ENCODE data around the gene EVX1.

EVX1 gene

DNA sequence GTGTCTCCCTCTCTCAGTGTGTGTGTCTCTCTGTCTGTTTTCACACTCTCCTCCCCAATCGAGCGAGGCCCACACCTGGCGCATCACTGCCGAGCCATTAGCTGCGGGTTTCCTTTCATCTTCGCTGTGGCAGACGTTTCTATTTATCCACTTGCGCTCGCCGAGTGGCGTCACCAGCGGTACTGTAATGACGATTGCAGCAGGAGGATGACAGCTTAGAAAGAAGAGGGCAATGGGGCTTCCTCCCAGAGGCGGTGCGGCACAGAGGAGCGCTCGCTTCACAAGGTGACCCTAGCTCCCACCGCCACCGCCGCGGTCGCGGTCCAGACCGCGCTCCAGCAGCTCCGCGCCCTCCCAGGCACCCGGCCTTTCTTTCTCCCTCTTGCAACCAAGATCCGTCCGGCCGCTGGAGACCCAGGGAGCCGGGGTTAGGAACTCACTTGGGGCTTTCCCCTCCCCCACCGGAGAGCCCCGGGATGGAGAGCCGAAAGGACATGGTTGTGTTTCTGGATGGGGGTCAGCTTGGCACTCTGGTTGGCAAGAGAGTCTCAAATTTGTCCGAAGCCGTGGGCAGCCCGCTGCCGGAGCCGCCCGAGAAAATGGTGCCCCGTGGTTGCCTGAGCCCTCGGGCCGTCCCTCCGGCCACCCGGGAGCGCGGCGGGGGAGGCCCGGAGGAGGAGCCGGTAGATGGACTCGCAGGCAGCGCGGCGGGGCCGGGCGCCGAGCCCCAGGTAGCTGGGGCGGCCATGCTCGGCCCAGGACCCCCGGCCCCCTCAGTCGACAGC lies at the start of gene EVX1:
Gene EVX1, plus strand, starts transcription at position 248 of the 785 bp plus-strand sequence. Its CDS starts 229 bp downstream, at position 477.
- DNase-seq: no peak
- intact Hi-C loops (cut with DNase I): no loop called here

DNA sequence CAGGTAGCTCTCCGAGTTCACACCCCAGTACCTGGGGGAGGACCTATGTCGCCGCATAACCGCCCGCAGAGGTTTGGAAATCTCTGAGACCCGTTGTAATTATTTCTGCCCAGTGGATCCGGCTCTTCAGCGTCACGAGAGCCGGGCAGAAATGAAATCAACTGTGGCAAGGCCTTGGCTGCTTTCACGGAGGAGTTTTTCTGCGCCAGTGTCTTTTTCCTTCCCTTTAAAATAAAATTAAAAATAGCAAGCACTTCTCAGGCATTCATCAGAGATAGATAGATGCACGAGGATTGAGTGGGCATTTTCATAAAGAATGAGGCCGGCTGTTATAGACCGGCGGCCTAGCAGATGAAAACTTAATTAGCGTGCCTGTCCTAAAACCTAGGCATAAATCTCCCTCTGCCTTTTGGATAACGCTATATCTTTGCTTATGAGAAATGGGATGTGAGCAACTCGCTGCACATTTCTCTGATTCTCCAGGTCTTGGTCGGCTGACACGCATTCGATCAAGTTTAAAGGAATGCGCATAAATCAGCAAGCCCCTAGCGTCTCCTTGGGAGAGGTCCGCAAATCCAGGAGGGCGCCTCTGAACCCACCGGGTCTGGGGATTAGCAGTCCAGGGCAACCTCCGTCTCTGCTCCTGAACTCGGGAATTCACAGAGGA lies 49.1 kb upstream of the EVX1 start:
- intact Hi-C loops (cut with DNase I): loop anchor here (10.0 kb wide), 1 partner anchor 381 kb away; no protein-coding TSS in a partner anchor
- peak in 3 of 42 donors; percentile 12 to 31 (median 14) for DNase-seq

DNA sequence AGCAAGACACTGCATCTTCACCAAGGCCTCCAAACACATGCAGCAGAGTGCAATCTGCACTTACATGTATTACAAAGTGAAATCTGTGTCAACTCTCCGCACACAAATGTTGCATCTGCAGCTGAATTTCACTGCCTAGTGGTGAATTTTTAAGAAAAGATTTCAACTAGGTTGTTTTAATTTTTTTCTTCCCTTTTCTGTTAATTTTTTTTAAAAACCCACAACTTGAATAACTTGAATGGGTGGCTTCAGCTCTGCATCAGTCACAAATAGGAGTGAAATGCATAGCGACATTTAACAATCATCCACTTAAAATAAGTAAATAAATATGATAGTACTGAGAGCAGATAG lies 48.6 kb upstream of the EVX1 start:
- intact Hi-C loops (cut with DNase I): loop anchor here (10.0 kb wide), 1 partner anchor 381 kb away; no protein-coding TSS in a partner anchor
- DNase-seq: peak in 1 of 42 donors; percentile 1

DNA sequence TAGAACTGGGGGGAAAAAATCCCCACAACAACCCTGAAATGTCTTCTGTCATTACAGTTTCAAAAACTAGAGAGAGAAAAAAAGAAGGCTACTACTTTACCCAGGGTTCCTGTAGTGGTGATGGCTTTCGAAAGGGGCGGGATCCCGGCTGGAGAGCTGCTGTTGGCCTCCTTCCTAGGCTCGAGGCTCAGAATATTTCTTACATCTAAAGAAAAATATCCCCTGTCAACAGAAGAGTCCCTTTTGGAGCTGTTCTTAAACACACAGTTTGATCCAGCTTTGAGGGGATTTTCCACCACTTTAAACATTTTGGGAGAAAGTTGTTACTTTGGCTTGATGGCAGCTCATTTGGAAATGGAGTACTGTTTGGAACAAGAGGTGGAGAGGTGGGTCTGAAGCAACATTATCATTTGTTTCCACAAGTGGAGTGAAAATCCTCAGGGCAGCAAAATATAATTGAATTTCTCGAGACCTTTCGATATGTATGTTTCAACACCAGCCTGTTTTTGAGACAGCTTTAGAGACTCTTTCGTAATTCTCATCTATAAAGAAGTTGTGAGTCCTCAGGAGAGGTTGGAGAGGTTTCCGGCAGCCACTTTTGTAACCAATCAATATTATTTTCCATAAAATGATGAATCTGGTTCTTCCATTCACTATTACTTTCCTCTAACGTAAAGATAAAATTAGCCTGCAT lies 47.8 kb upstream of the EVX1 start:
- DNase-seq: no peak
- intact Hi-C loops (cut with DNase I): loop anchor here (5.0 to 10.0 kb wide), 2 partner anchors 380 to 727 kb away; no protein-coding TSS in a partner anchor

DNA sequence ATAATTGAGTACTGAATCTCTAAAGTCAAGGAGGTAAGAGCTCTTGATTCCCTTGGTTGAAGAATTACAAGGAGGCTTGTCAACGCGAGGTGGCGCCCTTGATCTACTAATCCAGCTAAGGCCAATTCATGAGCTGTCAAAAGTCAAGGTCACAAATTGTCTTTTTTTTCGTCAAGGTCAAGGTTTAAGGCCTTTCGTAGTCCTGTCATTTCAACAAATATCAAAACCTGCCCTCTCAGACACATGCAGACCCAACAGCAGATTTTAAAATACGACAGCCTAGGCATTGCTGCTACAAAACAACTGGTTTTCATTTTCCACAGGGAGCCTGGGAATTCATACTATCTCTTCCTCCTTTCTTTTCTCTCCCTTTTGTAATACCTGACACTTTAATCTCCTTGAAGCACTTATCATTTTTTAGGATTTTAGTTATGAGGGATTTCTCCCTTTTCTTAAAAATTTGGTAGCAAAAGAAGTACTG lies 46.3 kb upstream of the EVX1 start:
- intact Hi-C loops (cut with DNase I): loop anchor here (5.0 to 10.0 kb wide), 2 partner anchors 378 to 726 kb away; no protein-coding TSS in a partner anchor
- DNase-seq: peak; percentile 69 to 94 (median 88)

DNA sequence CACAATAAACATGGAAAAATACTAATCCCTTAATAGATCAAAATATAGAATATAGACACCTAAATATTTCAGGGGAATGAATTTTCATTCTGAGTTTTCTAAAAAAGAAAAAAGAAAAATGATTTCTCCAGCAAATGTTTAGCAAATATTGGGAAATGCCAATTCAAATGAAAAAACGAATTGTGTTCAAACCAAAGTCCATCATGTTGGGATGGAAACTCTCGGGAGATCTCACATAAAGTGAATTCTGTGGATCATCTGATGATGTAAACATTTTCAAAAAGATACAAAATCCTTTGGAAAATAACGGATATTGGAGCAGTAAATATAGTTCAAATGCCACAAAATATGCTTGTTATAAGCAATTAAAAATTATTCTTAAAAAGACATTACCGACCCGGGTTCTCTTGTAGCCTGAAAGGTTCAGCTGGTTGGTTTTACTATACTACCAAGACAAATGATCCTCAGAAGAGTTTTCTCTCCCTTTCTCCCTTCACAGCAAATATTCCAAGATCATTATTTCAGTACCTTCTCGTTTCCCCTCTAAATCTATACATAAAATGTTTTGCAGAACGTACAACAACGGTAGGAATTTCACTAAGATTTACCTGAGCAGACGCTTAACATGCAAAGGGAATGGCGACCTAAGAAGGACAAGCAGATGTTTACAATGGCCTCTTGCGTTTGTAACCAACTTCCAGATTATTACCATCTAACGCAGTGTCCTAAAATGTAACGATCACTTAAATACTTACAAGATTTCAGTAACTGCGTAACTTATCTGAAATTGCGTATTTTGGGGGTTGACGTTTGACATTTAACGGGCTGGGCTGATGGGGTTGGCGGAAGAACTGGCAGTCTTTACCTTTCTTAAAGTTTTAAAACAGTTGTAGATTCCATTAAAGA lies 45.2 kb upstream of the EVX1 start:
- intact Hi-C loops (cut with DNase I): loop anchor here (5.0 to 10.0 kb wide), 2 partner anchors 377 to 725 kb away; no protein-coding TSS in a partner anchor
- DNase-seq: peak in 1 of 42 donors; percentile 1

DNA sequence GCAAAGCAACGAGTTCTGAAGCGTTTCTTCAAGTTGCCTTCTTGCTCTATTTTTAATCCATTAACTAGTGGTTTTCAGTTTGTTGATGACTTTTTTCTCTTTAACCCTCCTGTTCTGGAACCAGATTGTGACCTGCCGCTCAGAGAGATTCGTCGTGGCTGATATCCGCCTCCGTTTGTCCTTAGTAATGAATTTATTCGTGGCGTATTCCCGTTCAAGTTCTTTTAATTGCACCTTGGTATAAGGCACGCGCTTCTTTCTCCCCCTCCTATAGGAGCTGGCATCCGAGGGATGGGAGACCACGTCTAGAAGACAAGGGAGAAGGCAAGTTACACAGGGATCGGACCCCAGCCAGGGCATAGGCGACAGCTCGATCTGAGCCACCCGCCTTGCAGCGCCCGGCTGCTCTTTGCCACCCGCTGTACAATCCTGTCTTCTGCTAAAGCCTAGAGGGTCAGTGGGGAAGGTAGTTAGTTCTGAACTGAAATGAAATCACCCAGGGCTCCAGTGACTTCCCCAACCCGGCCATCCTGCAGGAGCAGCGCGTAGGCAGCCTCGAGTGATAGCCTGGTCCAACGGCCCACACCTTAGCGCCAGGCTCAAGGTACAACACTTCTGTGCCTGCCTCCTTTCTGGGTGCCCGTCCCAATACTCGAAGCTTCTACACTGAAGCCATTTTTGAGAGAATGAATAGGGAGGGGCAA lies 44.3 kb upstream of the EVX1 start:
- intact Hi-C loops (cut with DNase I): loop anchor here (5.0 to 10.0 kb wide), 2 partner anchors 377 to 724 kb away; no protein-coding TSS in a partner anchor
- peak in 4 of 42 donors; percentile 3 to 32 (median 18) for DNase-seq

DNA sequence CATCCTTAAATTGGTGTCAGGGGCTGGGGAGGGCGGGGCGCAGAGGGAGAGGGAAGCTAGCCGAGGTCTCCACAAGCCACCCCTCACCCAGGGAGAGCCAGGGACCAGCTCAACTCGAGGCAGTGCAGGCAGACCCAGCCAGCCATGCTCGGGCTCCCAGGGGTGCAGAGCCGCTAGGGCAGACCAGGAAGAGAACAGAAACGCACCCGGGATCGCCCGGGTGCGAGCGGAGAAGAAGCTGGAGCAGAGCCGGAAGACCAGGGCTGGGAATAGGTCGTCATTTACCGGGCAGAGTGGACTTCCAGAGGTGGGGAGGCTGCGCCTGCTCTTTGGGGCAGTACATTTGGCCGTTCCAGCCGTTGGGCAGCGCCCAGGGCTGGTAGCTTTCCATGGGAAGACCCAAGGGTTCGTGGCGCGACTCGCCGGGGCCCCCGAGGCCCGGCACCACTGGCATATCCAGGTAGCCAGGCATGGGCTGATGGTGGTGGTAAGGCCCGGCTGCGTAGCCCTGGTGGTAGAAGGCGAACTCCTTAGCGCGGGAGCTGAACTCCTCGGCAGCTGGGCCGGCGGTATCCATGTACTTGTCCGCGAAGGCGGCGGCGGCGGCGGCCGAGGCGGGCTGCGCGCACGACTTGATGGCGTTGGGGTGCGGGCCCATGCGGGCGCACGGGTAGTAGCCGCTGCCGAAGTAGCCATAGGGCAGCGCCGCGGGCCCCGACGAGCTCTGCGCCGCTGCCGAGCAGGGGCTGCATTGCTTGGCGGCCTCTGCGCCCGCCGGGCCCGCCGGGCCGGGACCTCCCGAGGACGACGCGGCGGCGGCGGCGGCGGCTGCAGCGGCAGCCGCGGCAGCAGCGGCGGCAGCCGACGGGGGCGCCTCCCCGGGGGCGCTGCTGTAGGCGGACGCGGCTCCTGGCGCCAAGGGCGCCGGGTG lies 43.5 kb upstream of the EVX1 start:
- intact Hi-C loops (cut with DNase I): loop anchor here (5.0 to 10.0 kb wide), 2 partner anchors 376 to 723 kb away; no protein-coding TSS in a partner anchor
- peak in 4 of 42 donors; percentile 12 to 37 (median 26) for DNase-seq

DNA sequence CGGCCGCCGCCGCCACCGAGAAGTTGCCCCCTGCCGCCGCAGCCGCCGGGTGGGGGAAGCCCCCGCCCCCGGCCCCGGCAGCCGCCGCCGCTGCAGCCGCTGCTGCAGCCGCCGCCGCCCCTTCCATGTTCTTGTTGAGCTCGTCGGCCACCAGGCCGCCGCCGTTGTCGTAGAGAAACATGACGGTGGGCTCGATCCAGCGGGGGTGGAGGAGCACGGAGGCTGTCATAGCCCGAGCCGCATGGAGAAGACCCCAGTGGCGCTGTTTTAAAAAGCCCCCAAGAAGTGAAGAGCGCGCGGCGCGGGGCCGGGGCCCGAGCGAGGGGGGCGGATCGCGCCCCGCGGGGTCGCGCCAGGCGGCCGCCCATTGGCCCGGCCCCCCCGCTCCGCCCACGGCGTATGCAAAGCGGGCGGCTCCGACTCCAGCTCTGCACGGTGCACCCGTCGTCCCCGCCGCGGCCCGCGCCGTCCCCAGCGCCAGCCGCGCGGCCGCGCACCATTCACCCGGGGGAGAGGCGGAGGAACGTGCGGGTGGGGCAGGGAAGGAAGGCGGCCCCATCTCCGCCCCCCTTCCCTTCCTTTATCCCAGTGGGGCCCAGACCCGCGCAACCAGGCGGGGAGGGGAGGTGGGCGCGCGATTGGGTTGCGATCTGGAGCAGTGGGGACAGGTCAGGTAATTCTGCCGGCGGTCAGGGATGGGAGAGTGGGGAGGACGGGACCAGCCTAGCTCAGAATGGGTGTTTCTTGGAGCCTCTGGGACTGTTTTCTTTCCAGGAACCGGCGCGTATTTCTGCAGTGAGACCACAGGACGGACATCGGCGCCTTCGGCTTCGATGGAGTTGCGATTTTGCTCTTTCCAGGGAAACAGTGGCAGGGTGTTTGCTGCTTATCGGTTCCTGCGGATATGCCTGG lies 42.5 kb upstream of the EVX1 start, which contains the start of gene HOXA13:
Gene HOXA13, minus strand, starts transcription at position 243 of the 912 bp plus-strand sequence. Its CDS starts 14 bp downstream, at position 229.
- peak in 4 of 42 donors; percentile 3 to 36 (median 22) for DNase-seq
- intact Hi-C loops (cut with DNase I): loop anchor here (5.0 to 10.0 kb wide), 2 partner anchors 375 to 722 kb away; no protein-coding TSS in a partner anchor

DNA sequence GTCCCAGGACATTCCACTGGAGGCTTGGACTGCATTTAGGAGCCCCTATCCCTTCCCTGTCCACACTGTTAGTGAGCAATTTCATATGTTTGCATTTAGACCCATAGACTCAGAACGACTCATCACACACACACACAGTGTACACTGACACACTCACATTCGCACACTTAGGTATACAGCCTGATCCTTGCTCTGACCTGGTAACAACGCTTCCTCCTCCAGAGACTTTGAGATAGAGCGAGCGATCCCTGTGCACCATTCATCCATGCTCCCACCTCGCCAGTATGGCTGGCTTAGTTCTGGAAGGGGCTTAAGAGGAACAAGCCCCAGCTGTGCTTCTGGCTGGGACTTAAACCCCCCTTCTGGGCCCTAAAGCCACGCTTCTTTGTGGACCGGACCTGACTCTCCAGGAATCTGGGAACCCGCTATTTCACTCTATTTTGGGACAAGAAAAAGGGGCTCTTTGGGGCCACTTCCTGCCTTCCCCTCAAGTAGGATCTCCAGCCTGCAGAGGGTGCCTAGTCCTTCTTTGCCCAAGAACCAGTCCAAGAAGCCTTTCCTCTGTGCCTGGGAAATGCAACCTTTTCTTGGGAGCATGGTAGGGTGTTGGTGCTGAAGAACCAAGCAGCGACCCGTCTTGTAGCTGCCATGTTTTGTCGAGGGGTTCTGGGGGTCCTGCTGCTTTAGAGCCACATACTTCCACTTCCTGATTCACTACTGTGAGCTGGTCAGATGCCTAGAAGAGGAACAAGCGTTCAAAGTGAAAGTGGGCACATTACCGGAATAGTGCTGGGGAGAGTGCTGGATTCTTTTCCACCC lies 41.6 kb upstream of the EVX1 start:
- intact Hi-C loops (cut with DNase I): no loop called here
- peak in 6 of 42 donors; percentile 12 to 45 (median 23) for DNase-seq

DNA sequence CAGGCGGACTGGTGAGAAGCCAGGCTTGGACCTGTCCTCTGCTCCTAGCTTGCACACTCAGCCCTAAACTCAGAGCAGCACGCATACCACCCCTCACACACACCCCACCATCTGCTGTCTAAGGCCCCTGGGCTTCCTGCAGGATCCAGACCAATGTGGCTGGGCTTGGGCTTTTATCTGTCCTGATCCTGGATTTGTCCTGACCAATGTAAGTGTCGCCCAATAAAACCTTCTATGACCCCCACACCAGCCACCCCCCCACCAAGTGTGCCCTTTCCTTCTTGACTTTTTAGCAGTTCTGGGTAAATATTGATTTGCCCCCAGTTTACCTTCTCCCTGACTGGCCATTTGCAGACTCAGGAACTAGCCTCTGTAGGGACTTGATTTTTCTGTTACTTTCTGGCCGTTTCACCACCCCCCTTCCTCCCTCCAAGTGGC lies 41.0 kb upstream of the EVX1 start:
- intact Hi-C loops (cut with DNase I): no loop called here
- DNase-seq: peak in 3 of 42 donors; percentile 2 to 23 (median 9)

DNA sequence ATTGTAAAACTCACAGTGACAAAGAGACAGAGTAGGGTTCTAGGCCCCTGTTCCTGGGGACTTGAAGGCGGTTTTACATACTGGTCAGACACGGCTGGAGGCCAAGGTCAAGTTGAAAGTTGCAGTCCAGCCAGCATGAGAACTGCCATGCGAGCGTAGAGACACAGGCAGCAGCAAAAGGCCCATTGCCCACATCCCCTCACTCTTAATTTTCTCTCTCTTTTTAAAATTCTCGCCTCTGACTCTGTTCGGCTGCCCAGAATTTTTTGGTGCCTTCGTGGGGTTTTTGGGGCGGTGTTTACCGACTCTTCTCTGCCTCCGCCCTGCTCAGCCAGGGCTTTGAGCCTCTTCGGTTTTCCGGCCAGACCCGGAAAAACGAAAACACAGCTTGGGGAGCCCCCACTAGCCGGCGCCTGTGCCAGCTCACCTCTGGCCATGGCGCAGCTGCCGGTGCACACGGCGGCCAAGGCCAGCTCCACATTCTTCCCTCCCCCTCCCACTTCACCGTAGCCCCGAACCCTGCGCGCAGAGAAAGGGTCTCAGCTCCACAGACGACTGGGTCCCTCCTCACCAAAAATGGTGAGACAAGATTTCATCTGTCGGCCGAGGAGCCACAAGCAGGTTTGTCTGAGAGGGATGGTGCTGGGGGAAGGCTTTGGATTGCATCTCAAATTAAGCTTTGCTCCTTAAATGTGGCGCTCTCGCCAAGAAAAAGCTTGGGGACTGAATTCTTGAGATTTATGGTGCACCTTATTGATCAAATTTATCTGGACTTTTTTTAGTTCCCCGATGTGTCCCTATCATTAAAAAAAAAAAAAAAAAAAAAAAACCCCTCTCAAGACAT lies 40.4 kb upstream of the EVX1 start:
- peak in 5 of 42 donors; percentile 7 to 41 (median 18) for DNase-seq

DNA sequence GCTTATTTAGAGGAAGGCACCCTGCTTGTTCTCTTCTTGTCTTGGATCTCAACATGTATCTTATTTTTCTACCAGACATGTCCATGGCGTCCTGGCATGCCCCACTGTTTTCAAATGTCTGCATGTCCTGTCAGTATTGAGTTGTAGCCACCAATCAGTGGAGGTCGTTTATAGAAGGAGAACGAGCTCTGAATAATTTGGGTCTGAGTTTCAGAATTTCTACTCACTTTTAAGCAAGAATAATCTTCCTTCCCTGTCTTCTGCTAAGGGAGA lies 39.8 kb upstream of the EVX1 start:
- intact Hi-C loops (cut with DNase I): no loop called here
- DNase-seq: peak in 2 of 42 donors; percentile 4 to 5

More for the DNA sequence above, 40.4 kb upstream of the EVX1 start:
- intact Hi-C loops (cut with DNase I): no loop called here
